ENCODE data around the gene DTNB. TPM values are rescaled to one million over a fixed set of nuclear protein-coding genes. Genes with fewer than 3 reads are reported as not detected.

DTNB gene
- total RNA-seq, 1 donor from 2014 or later = 28.9 TPM

DNA sequence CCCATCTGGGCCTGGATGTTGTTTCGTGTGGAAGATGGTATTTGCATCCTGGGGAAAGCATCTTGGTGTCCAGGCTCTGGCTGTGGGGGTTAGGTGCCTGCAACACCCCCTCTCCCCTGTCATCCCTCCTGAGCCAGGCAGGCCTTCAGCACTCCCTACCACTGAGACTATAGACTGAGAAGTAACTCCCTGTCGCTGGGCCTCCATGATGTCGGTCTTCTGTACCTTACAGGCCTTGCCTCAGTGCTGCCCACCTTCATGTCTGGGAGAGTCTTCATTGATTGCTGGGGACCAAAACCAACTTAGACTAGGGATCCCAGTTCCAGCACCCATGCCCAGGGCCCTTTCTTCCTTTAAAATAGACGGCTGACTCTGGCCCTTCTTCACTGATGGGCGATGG, 298.6 kb downstream of the DTNB start:
- Mint-ChIP-seq H3K9me3 (no peaks in the 10 kb centered on the region), H3K4me3 (no peak overlapping the region), H3K27ac (no peak overlapping the region), H3K27me3 (no peaks in the 10 kb centered on the region), H3K4me1 (peaks cover 34% of the 10 kb centered on the region), H3K36me3 (ENCODE audit: low read depth) (peaks cover 6% of the 10 kb centered on the region)
- CTCF ChIA-PET = interaction anchor here (2.0 to 6.9 kb wide), 4 partner anchors 13 to 50 kb away, joined by 8 to 56 read pairs (median 20); no protein-coding TSS in a partner anchor
- TF ChIP-seq CTCF (IDR thresholded peaks at IDR 0.05) = no peak
- ATAC-seq (ENCODE audit: low read depth) (no peak), DNase-seq (peak; percentile 12)
- POLR2A ChIA-PET = interaction anchor here (0.6 to 8.0 kb wide), 5 partner anchors 11 to 44 kb away, joined by 3 to 131 read pairs (median 20); no protein-coding TSS in a partner anchor
- intact Hi-C loops (cut with micrococcal nuclease) = no loop called here

GRCh38 chr2:25374411-25374810, 299.0 kb downstream of the DTNB start:
- CTCF ChIA-PET = interaction anchor here (2.0 to 6.9 kb wide), 2 partner anchors 12 to 50 kb away, joined by 9 to 56 read pairs; no protein-coding TSS in a partner anchor
- peaks cover 31% of the 10 kb centered on the region for H3K4me1 Mint-ChIP-seq
- peak overlapping the region; percentile 19 for H3K27ac Mint-ChIP-seq
- intact Hi-C loops (cut with micrococcal nuclease) = no loop called here
- H3K36me3 Mint-ChIP-seq (ENCODE audit: low read depth) = peaks cover 6% of the 10 kb centered on the region
- DNase-seq (peak; percentile 1), ATAC-seq (ENCODE audit: low read depth) (no peak)
- POLR2A ChIA-PET = interaction anchor here (8.0 kb wide), 1 partner anchor 11 kb away, joined by 131 read pairs; no protein-coding TSS in a partner anchor
- TF ChIP-seq CTCF (IDR thresholded peaks at IDR 0.05) = no peak
- no peaks in the 10 kb centered on the region for H3K9me3 Mint-ChIP-seq
- no peaks in the 10 kb centered on the region for H3K27me3 Mint-ChIP-seq
- no peak overlapping the region for H3K4me3 Mint-ChIP-seq

DNA sequence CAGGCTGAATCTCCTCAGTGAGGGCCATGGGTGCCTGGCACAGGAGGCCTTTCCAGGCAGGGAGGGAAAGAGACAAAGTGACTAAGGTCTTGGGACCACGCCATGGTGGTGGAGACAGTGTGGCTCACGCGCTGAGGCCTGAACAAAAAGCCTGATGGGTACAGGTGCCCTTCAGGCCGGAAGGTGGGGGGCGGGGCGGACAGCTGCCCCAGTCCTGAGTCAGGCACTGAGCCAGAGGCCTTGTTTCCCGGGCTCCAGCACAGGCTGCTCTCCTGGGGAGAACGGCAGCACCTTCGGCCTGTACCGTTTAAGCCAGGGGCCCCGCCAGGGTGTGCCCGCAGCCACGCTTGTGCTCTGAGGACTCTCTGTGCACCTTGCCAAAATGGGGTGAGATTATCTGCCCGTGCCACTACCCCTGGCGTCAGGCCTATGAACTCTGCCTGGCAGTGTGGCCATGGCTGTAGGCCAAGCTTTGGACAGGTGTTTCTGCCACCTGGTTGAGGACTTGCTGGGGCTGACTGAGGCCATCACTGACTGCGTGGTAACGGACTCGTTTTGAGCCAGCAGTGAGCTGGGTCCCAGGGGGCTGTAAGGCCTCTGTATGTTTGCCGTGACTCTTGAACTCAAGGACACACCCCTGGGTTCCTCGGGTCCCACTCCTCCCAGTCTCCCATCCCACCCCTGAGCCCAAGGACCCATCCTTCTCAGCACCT, 300.0 kb downstream of the DTNB start:
- H3K4me1 Mint-ChIP-seq = peaks cover 24% of the 10 kb centered on the region
- peak overlapping the region; percentile 30 for H3K27ac Mint-ChIP-seq
- H3K9me3 Mint-ChIP-seq = no peaks in the 10 kb centered on the region
- DNase-seq (peak; percentile 12), ATAC-seq (ENCODE audit: low read depth) (no peak)
- ChIA-PET POLR2A (interaction anchor here (8.0 kb wide), 1 partner anchor 10 kb away, joined by 131 read pairs; no protein-coding TSS in a partner anchor), CTCF (interaction anchor here (0.8 to 6.9 kb wide), 2 partner anchors 11 to 31 kb away, joined by 3 to 56 read pairs; no protein-coding TSS in a partner anchor)
- intact Hi-C loops (cut with micrococcal nuclease) = no loop called here
- no peaks in the 10 kb centered on the region for H3K27me3 Mint-ChIP-seq
- peaks cover 6% of the 10 kb centered on the region for H3K36me3 Mint-ChIP-seq (ENCODE audit: low read depth)
- no peak overlapping the region for H3K4me3 Mint-ChIP-seq
- TF ChIP-seq CTCF (IDR thresholded peaks at IDR 0.05) = no peak

DNA sequence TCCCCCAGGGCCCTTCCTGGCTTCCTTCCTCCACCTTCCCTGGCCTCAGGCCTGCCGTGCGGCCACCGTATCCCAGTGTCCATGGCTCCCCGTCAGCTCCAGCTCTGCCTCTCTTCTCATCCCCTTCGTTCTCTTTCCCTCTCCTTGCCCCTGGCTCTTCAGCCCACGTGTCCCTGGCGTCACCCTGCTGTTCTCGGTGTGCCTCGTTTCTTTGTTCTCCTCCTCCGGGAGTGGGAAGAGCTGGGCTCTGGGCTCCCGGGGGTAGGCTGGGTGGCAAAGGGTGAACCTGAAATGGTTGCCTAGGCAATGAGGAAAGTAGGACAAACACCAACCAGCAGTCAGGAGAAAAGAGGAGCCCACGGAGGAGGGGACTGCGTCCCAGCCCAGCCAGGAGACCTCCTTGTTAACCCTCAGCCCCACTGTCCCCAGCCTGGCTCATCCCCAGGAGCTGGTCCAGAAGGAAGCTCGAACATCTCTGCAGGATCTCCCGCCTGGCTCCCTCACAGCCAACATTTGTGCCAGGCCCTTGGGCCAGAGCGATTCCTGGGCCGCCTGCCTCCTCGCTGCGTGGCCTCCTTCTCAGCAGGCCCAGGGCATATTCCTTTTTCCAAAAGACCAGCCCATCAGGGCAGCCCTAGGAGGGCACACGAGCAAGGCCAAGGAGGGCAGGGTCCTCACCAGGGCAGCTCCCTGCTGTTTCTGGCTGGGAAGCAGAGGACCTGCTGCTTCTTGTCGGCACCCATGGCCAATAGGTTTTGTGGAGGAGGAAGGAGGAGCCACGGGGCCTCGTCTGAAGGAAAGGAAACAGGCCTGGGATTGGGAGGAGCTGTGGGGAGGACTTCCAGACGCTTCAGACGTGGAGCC, 300.7 kb downstream of the DTNB start:
- intact Hi-C loops (cut with micrococcal nuclease) = no loop called here
- H3K4me3 Mint-ChIP-seq = no peak overlapping the region
- H3K27ac Mint-ChIP-seq = no peak overlapping the region
- ATAC-seq (ENCODE audit: low read depth) (no peak), DNase-seq (peak; percentile 9)
- no peaks in the 10 kb centered on the region for H3K9me3 Mint-ChIP-seq
- ChIA-PET CTCF (interaction anchor here (0.8 to 6.9 kb wide), 2 partner anchors 10 to 30 kb away, joined by 3 to 56 read pairs; no protein-coding TSS in a partner anchor), POLR2A (interaction anchor here (8.0 kb wide), 1 partner anchor 9 kb away, joined by 131 read pairs; no protein-coding TSS in a partner anchor)
- peaks cover 16% of the 10 kb centered on the region for H3K4me1 Mint-ChIP-seq
- no peaks in the 10 kb centered on the region for H3K27me3 Mint-ChIP-seq
- H3K36me3 Mint-ChIP-seq (ENCODE audit: low read depth) = peaks cover 6% of the 10 kb centered on the region
- no peak for TF ChIP-seq CTCF (IDR thresholded peaks at IDR 0.05)

All from activated B cell treated with CpG ODN at 0.5 μM for 24 hours (primary cell).